ENCODE measurements around the gene DAPP1. TPM values are rescaled to one million over a fixed set of nuclear protein-coding genes. Genes with fewer than 3 reads are reported as not detected.
A peak's percentile ranks its signal among the peaks of the same experiment; 100 is the strongest.

DAPP1 gene
- total RNA-seq, 4 donors from 2014 or later = 0.73 to 6.3 (median 1.8) TPM

GRCh38 chr4:99894161-99894997, 77.8 kb downstream of the DAPP1 start, which contains the start of gene LAMTOR3:
Gene LAMTOR3 (minus strand): TSS chr4:99894427. CDS start chr4:99893963, 464 bp downstream.
- TF ChIP-seq POLR2A (IDR thresholded peaks at IDR 0.05) (peak in 1 of 2 donors; percentile 27), POLR2AphosphoS5 (IDR thresholded peaks at IDR 0.05) (peak; percentile 70), EP300 (IDR thresholded peaks at IDR 0.05) (no peak), CTCF (IDR thresholded peaks at IDR 0.05) (no peak)
- H3K27ac ChIP-seq = peak within 1 kb of the TSS; percentile 70 to 89 (median 86)
- WGBS, 2 donors (ENCODE audit: low coverage in 1 of 2) = 13 to 18% methylated on average over 3 to 6 of the region's 40 CpGs
- peak; percentile 99 for ATAC-seq
- H3K27me3 ChIP-seq = no peaks in the 10 kb centered on the region
- peaks cover 3 to 54% (median 5%) of the 10 kb centered on the region in 3 donors for H3K4me1 ChIP-seq
- H3K9me3 ChIP-seq = no peaks in the 10 kb centered on the region
- H3K36me3 ChIP-seq = peaks cover 0 to 4% of the 10 kb centered on the region in 2 donors
- peak within 1 kb of the TSS; percentile 67 to 82 for H3K4me3 ChIP-seq

- Histone ChIP-seq H3K27me3 (no peaks in the 10 kb centered on the region), H3K9me3 (no peaks in the 10 kb centered on the region), H3K27ac (peak overlapping the region in 3 of 4 donors; percentile 86 to 89 (median 87)), H3K36me3 (peaks cover 0 to 2% of the 10 kb centered on the region in 2 donors), H3K4me3 (peak overlapping the region; percentile 67 to 82), H3K4me1 (peaks cover 3 to 49% (median 5%) of the 10 kb centered on the region in 3 donors)
- ATAC-seq = no peak
- 88 to 95% methylated on average over 8 to 16 of the region's 16 CpGs for WGBS, 2 donors (ENCODE audit: low coverage in 1 of 2)
- TF ChIP-seq EP300 (IDR thresholded peaks at IDR 0.05) (no peak), POLR2A (IDR thresholded peaks at IDR 0.05) (no peak), POLR2AphosphoS5 (IDR thresholded peaks at IDR 0.05) (no peak), CTCF (IDR thresholded peaks at IDR 0.05) (no peak)
Observed at GRCh38 chr4:99894998-99895397, 78.4 kb downstream of the DAPP1 start.

- H3K4me1 ChIP-seq = no peaks in the 10 kb centered on the region
- ATAC-seq = no peak
- H3K27ac ChIP-seq = no peak overlapping the region
- H3K9me3 ChIP-seq = peaks cover 0 to 7% (median 0%) of the 10 kb centered on the region in 3 donors
- H3K36me3 ChIP-seq = peaks cover 2 to 40% of the 10 kb centered on the region in 2 donors
- 85 to 87% methylated on average over 1 to 2 of the region's 2 CpGs for WGBS, 2 donors (ENCODE audit: low coverage in 1 of 2)
- TF ChIP-seq CTCF (IDR thresholded peaks at IDR 0.05) (no peak), EP300 (IDR thresholded peaks at IDR 0.05) (no peak), POLR2A (IDR thresholded peaks at IDR 0.05) (no peak), POLR2AphosphoS5 (IDR thresholded peaks at IDR 0.05) (no peak)
- H3K27me3 ChIP-seq = no peaks in the 10 kb centered on the region
- no peak overlapping the region for H3K4me3 ChIP-seq
Observed at GRCh38 chr4:99915449-99915848, 98.8 kb downstream of the DAPP1 start.

GRCh38 chr4:99917575-99917974, 100.9 kb downstream of the DAPP1 start:
- Histone ChIP-seq H3K4me3 (no peak overlapping the region), H3K36me3 (peaks cover 2 to 58% of the 10 kb centered on the region in 2 donors), H3K27ac (no peak overlapping the region), H3K4me1 (no peaks in the 10 kb centered on the region), H3K27me3 (no peaks in the 10 kb centered on the region), H3K9me3 (peaks cover 0 to 7% (median 0%) of the 10 kb centered on the region in 3 donors)
- no peak for ATAC-seq
- WGBS, 2 donors (ENCODE audit: low coverage in 1 of 2) = 82 to 99% methylated on average over 2 to 3 of the region's 3 CpGs
- no peak for TF ChIP-seq POLR2A (IDR thresholded peaks at IDR 0.05)
- TF ChIP-seq POLR2AphosphoS5 (IDR thresholded peaks at IDR 0.05) = no peak
- no peak for TF ChIP-seq CTCF (IDR thresholded peaks at IDR 0.05)
- no peak for TF ChIP-seq EP300 (IDR thresholded peaks at IDR 0.05)

Data from gastroesophageal sphincter (tissue), 4 donors.